Activated CD4-positive, alpha-beta T cell treated with anti-CD3 and anti-CD28 coated beads, Interleukin-2, Interleukin-4, amounts not matched to agents 100 ng/mL and 50 ng/mL, durations not matched to agents 16 hours and 8 hours (primary cell): ENCODE measurements around the gene LMO2.

ENCODE experiments used
- DNase-seq: peaks from one replicate; pipeline ENCODE4 v3.0.0-alpha.2; 2020; ENCODE audit warnings: low spot score

Gene LMO2

DNA sequence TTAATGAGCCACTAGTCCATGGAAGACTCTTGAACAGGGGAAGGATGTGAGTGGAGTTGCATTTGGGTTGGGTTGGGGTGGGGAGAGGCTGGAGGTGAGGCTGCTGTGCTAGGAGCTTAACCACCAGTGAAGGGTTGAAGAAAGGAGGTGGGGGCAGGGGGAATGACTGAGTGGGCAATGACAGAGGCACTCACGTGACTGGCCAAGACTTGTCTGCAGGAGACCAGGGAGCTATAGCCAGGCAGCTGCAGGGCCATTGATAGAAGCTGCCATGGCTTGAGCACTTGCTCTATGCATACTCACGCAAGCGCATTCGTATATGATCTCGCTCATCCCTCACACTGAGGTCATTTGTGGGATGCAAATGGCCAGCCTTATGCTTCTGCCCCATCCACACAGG is 4.0 kb downstream of the LMO2 start:
- no peak for DNase-seq

DNA sequence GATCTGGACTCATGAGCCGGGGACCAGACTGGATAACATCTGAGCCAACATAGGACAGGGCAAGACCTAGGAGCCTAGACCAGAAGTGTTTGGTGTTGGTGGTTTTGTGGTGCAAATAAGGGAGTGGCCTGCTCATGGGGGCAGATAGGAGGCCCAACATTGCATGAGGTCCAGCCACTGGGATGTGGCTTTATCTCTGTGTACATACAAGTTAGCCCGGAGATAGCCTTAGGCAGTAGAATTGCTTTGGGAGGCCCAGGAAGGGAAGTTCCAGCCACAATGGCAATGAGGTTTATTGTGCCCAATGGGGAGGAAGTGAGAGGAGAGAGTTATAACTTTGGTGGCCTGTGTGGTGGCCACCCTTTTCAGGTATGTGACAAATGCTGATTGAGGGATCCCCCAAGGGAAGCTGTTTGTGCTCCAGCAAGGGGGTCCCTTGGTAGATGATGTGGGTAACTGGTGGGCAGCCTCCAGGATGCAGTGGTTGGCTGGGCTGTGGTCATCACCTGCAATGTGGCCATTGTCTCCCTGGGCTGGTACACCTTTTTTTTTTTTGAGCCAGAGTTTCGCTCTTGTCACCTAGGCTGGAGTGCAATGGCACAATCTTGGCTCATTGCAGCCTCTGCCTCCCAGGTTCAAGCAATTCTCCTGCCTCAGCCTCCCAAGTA is 6.4 kb downstream of the LMO2 start:
- DNase-seq = no peak

DNA sequence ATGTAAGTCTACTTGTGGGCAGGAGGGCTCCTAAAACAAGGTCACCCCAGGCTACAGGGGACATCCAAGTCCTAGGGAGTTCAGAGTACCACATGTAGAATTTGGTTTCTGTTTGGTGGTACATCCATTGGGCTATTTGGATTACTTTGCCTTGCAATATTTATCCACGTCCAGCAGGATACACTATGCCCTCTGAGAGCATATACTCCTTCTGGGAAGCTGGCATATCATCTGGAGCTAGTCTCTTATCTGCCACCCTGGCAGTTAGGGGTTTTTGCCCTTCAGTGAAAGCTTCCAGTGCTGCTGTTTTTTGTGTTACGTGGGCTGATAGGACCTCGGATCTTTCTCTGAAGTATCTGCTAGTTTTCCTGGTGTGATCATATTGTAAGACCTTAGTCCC is 7.3 kb downstream of the LMO2 start:
- no peak for DNase-seq

DNA sequence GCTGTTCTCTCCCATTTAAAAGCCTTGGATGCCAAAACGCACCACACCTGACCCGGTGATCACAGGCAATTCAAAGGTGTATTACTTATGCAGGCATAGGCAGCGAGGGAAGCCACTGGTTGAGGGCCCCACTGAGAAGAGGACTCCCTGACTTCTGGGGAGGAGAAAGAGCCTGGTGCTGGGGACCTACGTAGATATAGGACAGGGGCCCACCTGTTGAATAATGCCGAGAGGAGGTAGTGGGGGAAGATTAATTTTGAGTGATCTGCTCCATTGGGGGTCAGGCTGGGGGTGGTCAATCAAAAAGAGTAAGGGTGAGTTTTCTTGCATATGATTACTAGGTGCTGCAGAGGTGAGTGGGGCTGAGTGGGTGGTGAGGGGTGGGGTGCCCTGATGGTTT is 7.8 kb downstream of the LMO2 start:
- DNase-seq = no peak

DNA sequence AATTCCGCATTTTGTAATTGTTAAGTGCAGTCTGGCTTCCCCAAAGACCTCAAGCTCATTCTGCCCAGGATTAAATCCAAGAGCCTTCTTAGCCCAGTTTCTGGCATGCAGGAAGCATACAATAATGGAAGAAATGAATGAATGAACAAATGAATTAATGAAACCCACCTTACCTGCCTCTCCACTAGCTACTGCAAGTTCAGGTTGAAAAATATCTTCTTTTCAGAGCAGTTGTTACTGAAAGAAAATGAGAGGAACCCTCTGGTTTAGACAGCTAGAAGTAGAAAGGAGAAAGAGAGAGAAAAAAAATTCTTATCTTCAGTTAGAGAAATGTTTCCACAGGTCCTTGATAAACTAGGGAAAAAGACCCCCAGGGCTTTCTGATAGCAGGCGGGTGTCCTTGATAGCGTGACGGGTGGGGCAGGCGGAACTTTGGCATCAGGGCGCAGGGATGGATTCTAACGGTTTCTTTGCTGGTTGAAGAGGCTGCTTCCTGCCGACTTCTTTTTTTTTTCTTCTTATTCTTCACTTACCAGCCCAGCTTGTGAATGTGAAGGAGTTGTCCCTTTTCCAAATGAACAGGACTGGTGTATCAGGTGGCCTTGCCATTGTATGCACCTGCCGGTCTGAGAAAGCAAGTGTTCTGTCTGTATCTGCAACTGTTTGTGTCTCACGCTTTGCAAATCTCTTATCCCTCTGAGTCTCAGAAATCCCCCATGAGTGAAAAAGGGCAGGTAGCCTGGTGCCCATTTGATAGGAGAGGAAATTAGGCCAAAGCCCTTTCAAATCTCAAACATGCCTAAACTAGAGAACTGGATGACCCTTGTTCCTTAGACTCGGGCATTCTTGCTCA is 10.0 kb downstream of the LMO2 start:
- DNase-seq = no peak

DNA sequence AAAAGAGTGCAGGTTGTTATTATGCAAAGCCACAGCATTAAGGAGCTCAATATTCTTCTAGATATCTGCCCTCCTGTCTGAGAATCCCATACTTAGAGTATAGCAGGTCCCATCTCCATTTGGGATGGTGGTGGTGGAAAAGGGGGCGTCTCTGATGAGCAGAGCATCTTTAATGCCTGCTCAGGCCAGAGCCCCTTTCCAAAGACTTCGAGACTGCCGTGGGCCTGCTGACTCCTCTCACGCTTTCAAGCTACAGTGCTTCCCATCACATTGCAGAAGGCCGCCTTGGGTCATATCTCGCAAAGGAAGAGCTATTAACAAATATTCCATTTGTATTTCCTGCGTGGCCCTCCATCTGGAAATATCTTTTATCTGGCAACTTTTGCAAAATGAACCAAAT is 10.9 kb downstream of the LMO2 start:
- DNase-seq = no peak

DNA sequence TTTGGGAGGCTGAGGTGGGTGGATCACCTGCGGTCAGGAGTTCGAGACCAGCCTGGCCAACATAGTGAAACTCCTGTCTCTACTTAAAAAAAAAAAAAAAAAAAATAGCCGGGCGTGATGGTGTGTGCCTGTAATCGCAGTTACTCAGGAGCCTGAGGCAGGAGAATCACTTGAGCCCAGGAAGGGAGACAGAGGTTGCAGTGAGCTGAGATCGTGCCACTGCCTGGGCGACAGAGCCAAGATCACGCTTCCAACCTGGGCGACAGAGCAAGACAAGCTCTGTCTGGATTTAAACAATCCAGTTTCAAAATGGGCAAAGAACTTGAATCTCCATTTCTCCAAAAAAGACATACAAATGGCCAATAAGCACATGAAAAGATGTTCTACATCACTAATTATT is 12.5 kb downstream of the LMO2 start:
- DNase-seq = no peak

DNA sequence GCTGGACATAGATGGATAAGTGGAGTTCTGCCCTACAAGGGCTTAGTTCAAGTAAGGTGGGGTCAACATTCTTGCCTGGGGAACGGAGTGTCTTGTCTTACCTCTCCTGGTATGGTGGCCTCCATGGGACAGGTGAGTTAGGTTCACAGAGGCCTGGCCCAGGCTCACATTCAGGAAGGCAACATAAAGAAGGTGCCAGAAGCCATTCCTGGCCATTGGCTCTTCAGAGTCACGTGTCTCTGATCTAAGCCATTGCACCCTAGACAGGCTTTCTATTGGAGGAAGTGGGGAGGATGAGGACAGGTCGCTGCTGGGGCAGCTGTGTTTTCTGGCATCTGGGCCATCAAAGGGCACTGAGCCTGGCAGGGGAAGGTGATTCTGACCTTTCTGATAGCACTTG is 14.8 kb downstream of the LMO2 start:
- DNase-seq = no peak

DNA sequence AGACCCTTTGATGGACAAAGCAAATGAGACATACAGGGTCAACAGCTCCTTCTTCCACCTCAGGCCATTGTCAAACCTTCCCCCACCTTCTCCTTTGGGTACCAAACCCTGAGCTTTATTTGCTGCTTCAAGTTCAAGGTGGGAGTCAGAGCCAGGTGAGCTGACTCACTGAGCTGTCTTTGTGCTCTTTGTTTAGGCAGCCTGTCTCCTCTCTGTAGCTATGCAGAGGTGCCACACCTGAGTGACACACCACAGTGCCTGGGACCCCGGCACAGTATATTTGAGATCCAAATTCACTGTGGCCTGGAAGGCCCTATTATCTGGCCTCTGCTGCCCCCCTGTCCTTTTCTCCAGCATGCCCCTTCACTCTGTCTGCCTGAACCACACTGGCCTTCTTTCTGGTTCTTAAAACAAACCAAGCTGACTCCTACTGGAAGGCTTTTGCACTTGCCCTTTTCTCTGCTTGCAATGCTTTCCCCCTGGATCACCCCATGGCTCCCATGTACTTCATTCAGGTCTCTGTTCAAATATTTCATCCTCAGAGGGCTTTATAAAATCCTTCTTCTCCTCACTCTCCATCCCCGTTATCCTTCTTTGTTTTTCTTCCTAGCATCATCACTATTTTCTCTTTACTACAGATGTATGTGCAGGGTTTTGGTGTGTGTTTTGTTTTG is 16.1 kb downstream of the LMO2 start:
- DNase-seq = no peak

DNA sequence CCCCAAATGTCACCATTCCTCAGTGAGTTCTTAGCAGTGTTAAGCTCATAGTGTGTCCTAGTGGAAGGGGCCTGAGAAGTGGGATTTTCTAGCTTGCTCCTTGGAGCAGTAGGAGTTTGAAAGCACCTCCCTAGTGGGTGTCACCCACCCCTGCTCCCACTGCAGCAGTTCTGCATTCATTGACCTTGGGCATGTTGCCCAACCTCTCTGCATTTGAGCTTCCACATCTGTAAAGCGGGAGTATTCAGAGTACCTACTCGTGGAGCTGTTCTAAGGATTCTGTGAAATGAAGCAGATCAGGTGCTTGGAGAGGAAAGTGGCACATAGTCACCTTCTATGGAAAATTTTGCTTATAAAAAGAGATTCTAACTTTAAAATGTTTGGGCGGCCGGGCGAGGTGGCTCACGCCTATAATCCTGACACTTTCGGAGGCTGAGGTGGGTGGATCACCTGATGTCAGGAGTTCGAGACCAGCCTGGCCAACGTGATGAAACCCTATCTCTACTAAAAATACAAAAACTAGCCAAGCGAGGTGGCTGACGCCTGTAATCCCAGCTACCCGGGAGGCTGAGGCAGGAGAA is 16.9 kb downstream of the LMO2 start:
- DNase-seq = no peak

DNA sequence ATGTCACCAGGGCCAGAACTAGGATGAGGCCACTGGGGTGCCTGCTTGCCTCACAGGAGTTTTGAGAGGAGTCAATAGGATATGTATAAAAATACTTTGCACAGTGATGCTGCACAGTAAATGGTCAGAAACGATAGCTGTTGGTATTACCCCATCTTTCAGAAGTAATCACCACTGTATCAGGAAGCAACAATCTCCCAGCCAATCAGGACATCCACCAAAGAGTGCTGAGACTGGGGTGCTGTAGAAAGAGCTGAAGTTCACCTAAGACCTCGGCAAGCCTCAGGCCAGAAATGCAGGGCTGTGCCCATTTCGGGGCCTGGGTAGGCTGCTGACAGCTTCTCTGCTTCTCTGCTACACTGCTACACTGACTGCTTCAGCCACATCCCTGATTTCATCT is 17.4 kb downstream of the LMO2 start:
- DNase-seq = no peak

DNA sequence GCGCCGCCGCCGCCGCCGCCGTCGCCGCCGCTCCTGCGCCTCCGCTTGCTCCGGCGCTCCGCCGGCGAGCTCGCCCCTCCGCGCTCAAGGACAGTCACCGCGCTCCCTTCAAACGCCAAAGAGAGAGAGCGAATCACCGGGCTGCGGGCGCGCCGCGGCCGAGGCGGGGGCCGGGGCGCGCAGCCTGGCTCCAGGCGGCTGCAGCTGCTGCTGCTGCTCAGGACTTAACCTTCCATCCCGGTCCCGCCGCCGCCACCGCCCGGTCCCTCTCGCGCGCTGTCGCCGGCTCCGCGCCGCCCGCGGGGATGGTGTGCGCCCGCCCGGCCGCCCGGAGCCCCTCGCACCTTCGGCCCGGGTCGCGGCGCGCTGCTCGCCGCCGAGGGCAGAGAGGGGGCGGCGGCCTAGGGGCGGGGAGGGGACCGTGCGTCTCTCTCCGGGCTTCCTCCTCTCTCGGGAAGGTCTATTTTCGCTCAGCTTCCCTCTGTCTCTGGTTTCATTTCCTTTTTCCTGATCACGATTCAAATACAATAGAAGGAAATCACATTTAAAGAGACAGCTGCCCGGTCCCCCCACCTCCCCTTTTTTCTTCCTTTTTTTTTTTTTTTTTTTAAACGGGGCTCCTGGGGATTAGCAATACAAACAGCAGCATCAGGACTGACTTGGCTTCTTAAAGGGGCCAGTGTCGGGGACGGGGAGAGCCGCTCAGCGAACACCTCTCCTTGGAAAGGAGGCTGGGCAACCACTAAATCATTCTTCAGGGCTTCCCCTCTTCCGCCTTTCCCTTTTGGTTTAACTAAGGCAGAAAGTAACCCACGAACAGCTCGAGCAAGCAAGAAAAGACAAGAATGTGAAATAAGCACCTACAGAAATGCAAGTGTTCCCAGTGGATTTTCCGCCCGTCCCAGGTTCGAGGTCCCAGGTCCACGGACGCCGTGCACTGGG is 22.1 kb downstream of the LMO2 start:
- DNase-seq = no peak

DNA sequence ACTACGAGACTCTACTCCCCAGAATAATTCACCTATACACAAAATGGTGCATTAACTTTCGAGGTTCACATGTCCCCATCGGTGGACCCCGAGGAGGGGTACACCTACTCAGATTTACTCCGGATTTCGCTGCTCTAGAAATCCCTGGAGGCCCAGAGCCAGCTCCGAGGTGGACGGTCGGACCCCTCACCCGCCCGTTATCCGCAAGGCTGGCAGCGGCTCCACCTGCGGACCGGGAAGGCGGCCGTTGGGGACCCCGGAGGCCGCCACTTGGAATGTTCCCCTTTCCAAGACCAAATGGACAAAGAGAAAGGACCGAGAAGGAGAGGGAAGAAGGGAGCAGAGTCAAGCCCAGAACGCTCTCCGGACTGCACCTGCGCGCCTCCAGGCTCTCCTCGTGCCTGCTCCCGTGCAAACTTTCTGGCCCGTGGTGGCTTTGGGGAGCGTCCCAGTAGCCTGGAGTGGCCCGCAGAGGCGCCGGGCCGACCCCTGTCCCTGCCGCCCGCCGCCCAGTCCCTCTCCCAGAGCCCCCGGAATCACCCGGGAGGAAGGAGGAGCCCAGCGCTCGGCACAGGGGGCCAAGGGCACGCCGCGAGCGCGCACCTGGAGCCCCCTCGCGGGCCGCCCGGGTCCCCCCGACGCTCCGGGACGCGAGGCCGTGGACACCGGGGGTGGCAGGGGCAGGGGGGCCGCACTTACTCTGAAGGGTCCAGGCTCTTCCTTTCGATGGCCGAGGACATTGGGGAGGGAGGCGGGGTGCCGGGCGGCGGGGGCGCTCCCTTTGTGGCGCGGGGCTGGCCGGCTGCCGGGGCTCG is 23.0 kb downstream of the LMO2 start:
- no peak for DNase-seq

DNA sequence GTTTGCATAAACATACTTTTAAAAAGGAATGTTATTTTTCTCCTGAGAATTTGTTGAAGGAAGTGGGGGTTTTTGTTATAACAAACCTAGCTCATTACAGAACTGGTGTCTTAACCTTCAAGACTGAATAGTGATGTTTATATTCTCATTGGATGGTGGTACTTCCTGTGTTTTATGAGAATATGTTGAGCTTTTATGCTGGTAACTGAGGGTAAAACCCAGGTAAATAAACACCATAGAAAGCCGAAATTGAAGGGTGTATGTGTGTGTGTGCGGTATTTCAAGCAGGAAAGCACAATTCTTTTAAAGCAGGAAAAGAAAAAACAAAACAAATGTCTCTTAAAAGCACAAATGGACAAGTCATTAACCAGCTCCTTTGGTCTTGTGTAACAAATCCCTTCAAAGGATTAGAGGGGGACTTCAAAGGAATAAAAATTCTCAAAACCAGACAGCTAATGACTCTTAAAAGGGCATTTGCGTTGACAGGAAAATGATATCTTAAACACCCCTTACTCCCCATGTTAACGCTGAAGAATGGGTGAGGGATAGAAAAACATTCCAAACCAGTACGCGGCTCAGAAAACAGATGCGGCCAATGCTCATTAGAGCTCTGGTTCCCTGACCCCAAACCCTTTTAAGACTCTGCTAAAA is 23.8 kb downstream of the LMO2 start:
- no peak for DNase-seq

DNA sequence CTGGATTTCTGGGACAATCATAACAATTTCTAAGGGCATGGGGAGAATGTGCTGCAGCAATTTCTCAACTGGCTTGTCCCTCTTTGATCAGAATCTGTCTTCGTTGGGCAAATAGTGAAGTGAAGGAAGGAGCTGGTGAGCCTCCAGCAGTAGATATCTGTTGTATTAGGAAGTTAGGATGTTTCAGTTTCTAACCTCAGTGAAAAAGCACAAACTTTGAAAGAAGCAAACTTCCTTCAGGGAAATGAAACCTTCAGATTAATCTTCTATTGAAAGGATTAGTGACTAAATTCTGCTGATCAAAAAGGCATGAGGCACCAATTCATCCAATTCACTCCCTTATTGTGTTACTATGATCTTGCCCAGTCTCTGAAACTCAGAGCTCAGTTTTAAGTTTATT is 24.3 kb downstream of the LMO2 start:
- no peak for DNase-seq

DNA sequence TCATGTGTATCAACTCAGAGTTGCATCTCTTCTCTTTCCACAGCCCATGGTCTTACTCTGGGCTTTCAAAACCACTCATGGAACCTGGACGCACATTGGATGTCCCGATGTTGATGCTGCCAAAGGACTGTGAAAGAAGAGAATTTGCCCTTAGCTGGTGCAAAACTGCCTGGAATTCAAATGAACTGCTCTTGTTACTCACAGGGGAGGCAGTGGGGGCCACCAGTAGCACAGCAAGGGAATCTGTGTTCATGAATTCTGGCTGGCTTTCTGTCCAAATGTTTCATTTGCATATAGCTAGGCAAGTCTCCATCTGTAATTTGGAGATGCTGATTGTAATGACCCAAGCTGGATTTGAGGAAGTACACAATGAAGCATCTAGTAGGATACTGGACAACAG is 24.9 kb downstream of the LMO2 start:
- DNase-seq = no peak

DNA sequence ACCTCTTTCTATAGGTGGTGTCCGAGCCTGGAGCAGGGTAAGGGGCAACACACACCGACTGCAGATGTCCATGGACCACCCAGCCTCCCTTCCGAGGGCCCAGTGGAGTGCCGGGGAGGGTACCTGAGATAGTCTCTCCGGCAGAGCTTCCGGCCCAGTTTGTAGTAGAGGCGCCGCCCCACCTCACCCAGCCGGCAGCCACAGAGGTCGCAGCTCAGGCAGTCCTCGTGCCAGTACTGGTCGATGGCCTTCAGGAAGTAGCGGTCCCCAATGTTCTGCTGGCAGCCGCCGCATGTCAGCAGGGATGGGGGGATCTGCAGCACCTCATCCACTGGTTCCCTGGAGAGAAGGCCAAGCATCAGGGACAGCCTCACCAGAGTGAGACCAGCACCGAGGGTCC is 27.4 kb downstream of the LMO2 start:
- DNase-seq = no peak

DNA sequence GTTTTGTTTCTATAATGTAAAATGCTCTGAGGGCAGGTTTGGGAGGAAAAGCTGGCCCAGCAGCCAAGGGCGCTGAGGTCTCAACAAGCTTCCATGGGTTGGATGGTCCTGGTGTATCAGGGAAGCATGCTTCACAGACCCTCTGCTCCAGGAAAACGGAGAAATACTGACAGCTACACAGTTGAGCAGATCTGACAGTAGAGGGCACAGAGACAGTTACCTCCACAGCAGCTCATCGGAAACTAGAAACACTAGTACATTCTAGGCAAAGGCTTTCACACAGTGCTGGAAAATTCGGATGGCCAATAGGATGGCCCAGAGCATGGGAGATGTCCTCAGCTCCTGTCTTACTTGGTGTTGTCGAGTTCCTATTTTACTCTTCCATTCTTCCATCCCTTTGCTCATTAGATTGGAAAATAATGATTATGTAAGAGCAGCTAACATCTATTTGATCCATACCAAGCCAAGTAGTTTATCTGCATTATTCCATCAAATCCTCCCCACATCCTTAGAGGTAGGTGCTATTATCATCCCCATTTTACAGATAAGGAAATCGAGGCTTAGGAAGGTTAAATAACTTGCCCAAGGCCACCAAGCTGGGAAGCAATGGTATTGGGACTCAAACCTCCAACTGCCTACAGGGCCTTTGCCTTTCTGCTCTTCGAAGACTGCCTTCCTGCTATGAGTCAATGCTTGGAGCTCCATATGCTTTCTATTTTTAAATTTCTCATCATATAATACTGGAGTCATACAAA is 28.3 kb downstream of the LMO2 start:
- no peak for DNase-seq

DNA sequence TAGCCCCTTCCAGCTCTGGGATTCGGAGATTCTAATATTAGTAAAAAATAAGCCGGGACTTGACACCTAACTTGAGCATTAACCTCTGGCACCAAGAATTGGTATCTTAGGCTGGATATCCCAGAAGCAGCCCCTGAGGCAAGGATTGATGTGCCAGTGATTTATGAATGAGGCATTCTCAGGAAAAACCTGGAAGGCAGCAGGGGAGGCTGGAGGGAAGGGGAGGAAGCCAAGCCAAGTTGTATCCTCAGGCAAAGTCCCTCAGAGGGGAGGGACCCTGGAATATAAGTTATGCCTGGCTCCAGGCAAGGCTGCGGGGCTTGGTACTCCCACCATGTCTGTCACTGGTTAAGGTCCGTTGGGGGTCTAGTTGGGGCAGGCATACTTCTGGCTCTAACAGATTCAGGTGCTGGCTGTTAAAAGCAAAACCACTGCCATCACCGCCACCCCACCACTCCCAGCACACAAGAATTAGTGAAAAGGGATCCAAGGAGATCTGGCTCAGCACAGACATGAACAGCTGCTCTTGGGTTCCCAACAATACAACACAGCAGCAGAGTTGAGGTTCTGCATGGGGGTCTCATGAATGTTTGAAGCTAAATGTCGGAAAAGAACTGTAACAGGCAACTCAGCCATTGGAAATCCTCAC is 29.8 kb downstream of the LMO2 start:
- DNase-seq = no peak
